Measurements from ENCODE around the gene INPP5A. TPM values are rescaled to one million over a fixed set of nuclear protein-coding genes. Genes with fewer than 3 reads are reported as not detected.

The INPP5A gene
- total RNA-seq, 6 experiments from 2014 or later = 58.9 to 64.6 (median 63.8) TPM

GRCh38 chr10:132657127-132657706 lies 119.6 kb downstream of the INPP5A start:
- Mint-ChIP-seq H3K36me3 (ENCODE audit: low read depth) (peaks cover 23% of the 10 kb centered on the region), H3K27ac (no peak overlapping the region), H3K27me3 (ENCODE audit: insufficient read depth) (peaks cover 8% of the 10 kb centered on the region), H3K4me3 (no peak overlapping the region), H3K4me1 (ENCODE audit: low read depth) (no peaks in the 10 kb centered on the region), H3K9me3 (no peaks in the 10 kb centered on the region; the same call in 1 of the 2 replicates)
- no peak for TF ChIP-seq CTCF (IDR thresholded peaks at IDR 0.05)
- DNase-seq = no peak

- peaks cover 6% of the 10 kb centered on the region for H3K27me3 Mint-ChIP-seq (ENCODE audit: insufficient read depth)
- no peak for TF ChIP-seq CTCF (IDR thresholded peaks at IDR 0.05)
- no peaks in the 10 kb centered on the region for H3K4me1 Mint-ChIP-seq (ENCODE audit: low read depth)
- no peak overlapping the region for H3K4me3 Mint-ChIP-seq
- no peaks in the 10 kb centered on the region; the same call in 1 of the 2 replicates for H3K9me3 Mint-ChIP-seq
- H3K36me3 Mint-ChIP-seq (ENCODE audit: low read depth) = peaks cover 23% of the 10 kb centered on the region
- DNase-seq = no peak
- no peak overlapping the region for H3K27ac Mint-ChIP-seq
These were observed 120.2 kb downstream of the INPP5A start for GRCh38 chr10:132657748-132658147.

GRCh38 chr10:132658546-132659205 lies 121.1 kb downstream of the INPP5A start:
- Mint-ChIP-seq H3K4me1 (ENCODE audit: low read depth) (no peaks in the 10 kb centered on the region), H3K4me3 (no peak overlapping the region), H3K27me3 (ENCODE audit: insufficient read depth) (peaks cover 6% of the 10 kb centered on the region), H3K36me3 (ENCODE audit: low read depth) (peaks cover 23% of the 10 kb centered on the region), H3K9me3 (no peaks in the 10 kb centered on the region; the same call in 1 of the 2 replicates), H3K27ac (no peak overlapping the region; the same call in 1 of the 2 replicates)
- DNase-seq = no peak
- no peak for TF ChIP-seq CTCF (IDR thresholded peaks at IDR 0.05)

GRCh38 chr10:132659206-132660091 lies 121.9 kb downstream of the INPP5A start:
- H3K36me3 Mint-ChIP-seq (ENCODE audit: low read depth) = peaks cover 23% of the 10 kb centered on the region
- H3K27ac Mint-ChIP-seq = no peak overlapping the region
- no peaks in the 10 kb centered on the region; the same call in 1 of the 2 replicates for H3K9me3 Mint-ChIP-seq
- TF ChIP-seq CTCF (IDR thresholded peaks at IDR 0.05) = no peak
- DNase-seq = no peak
- H3K27me3 Mint-ChIP-seq (ENCODE audit: insufficient read depth) = peaks cover 6% of the 10 kb centered on the region
- H3K4me3 Mint-ChIP-seq = no peak overlapping the region
- H3K4me1 Mint-ChIP-seq (ENCODE audit: low read depth) = peaks cover 7% of the 10 kb centered on the region; the same call in 1 of the 2 replicates

- Mint-ChIP-seq H3K4me3 (no peak overlapping the region), H3K36me3 (ENCODE audit: low read depth) (peaks cover 23% of the 10 kb centered on the region), H3K27ac (no peak overlapping the region), H3K4me1 (ENCODE audit: low read depth) (peaks cover 7% of the 10 kb centered on the region; the same call in 1 of the 2 replicates), H3K9me3 (no peaks in the 10 kb centered on the region), H3K27me3 (ENCODE audit: insufficient read depth) (peaks cover 6% of the 10 kb centered on the region)
- no peak for DNase-seq
- no peak for TF ChIP-seq CTCF (IDR thresholded peaks at IDR 0.05)
These were observed 122.8 kb downstream of the INPP5A start for GRCh38 chr10:132660385-132660784.
